SU-DHL-6 (cell line): ENCODE data around the gene DNAH9.

Experiments used
- EZH2phosphoT487 ChIP-seq: fragments of 200-600 bp; sonication (generic), shearing (Covaris generic); conservative IDR thresholded peaks from 2 replicates; pipeline ENCODE4 v1.6.1; 2018; ENCODE audit warnings: mild to moderate bottlenecking, antibody characterized with exemption, low read length, moderate library complexity, mixed read lengths
- TF ChIP-seq, protein P1 (sequence below): fragments of 200-600 bp; sonication (generic); IDR thresholded peaks from one replicate; pipeline ENCODE4 v1.5.1; 2017; ENCODE audit warnings: antibody characterized with exemption, mild to moderate bottlenecking, low read length, moderate library complexity; ENCODE audit not compliant: insufficient read depth, poor library complexity, severe bottlenecking

DNA sequence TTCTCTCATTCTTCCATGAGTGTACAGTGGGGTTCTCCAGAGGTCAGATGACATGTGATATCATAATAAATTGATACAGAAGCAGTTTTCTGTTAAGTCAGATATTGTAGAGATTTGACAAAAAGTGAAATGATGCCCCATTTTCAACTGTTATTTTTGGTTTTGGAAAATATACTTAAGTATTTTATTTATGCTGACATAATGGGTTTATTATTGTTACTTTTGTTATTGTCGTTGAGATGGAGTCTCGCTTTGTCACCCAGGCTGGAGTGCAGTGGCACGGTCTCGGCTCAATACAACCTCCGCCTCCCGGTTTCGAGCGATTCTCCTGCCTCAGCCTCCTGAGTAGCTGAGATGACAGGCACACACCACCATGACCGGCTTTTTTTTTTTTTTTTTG is 94.4 kb downstream of the DNAH9 start:
- TF ChIP-seq EZH2phosphoT487, result no peak
- TF ChIP-seq, protein P1, sequence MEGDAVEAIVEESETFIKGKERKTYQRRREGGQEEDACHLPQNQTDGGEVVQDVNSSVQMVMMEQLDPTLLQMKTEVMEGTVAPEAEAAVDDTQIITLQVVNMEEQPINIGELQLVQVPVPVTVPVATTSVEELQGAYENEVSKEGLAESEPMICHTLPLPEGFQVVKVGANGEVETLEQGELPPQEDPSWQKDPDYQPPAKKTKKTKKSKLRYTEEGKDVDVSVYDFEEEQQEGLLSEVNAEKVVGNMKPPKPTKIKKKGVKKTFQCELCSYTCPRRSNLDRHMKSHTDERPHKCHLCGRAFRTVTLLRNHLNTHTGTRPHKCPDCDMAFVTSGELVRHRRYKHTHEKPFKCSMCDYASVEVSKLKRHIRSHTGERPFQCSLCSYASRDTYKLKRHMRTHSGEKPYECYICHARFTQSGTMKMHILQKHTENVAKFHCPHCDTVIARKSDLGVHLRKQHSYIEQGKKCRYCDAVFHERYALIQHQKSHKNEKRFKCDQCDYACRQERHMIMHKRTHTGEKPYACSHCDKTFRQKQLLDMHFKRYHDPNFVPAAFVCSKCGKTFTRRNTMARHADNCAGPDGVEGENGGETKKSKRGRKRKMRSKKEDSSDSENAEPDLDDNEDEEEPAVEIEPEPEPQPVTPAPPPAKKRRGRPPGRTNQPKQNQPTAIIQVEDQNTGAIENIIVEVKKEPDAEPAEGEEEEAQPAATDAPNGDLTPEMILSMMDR, result no peak
